GM19372 (cell line): ENCODE measurements around the gene FOXP4.
A peak's percentile ranks its signal among the peaks of the same experiment; 100 is the strongest.

ENCODE experiments used
- ATAC-seq: cut with Tn5 transposase; IDR thresholded peaks from one replicate; pipeline ENCODE4 v1.9.1; 2021; ENCODE audit warnings: mild to moderate bottlenecking, low read depth, moderate library complexity; ENCODE audit not compliant: unreplicated experiment

FOXP4 gene

GRCh38 chr6:41545703-41546474 is at the start of gene FOXP4:
TSS of gene FOXP4 (plus strand) at chr6:41546381. CDS start at chr6:41565761, 19,380 bp downstream.
- peak; percentile 56 for ATAC-seq

- ATAC-seq = no peak
Measured at GRCh38 chr6:41497573-41497972, 48.6 kb upstream of the FOXP4 start.

- no peak for ATAC-seq
Measured at GRCh38 chr6:41497994-41498393, 48.2 kb upstream of the FOXP4 start.

- ATAC-seq = no peak
Measured at GRCh38 chr6:41498968-41499599, 47.1 kb upstream of the FOXP4 start.

- no peak for ATAC-seq
Measured at GRCh38 chr6:41500561-41500960, 45.6 kb upstream of the FOXP4 start.

- ATAC-seq = no peak
Measured at GRCh38 chr6:41502566-41502916, 43.6 kb upstream of the FOXP4 start.

GRCh38 chr6:41502917-41503671 is 43.1 kb upstream of the FOXP4 start:
- no peak for ATAC-seq

GRCh38 chr6:41503827-41504465 is 42.2 kb upstream of the FOXP4 start:
- ATAC-seq = no peak

- no peak for ATAC-seq
Measured at GRCh38 chr6:41504466-41505121, 41.6 kb upstream of the FOXP4 start.

- no peak for ATAC-seq
Measured at GRCh38 chr6:41505122-41506049, 40.8 kb upstream of the FOXP4 start.

GRCh38 chr6:41508479-41508878 is 37.7 kb upstream of the FOXP4 start:
- ATAC-seq = no peak

GRCh38 chr6:41509580-41509979 is 36.6 kb upstream of the FOXP4 start:
- no peak for ATAC-seq

GRCh38 chr6:41511443-41512060 is 34.6 kb upstream of the FOXP4 start:
- ATAC-seq = no peak

GRCh38 chr6:41512146-41512701 is 34.0 kb upstream of the FOXP4 start:
- no peak for ATAC-seq

- no peak for ATAC-seq
Measured at GRCh38 chr6:41515995-41516394, 30.2 kb upstream of the FOXP4 start.

- no peak for ATAC-seq
Measured at GRCh38 chr6:41518118-41518517, 28.1 kb upstream of the FOXP4 start.

- no peak for ATAC-seq
Measured at GRCh38 chr6:41519305-41519744, 26.9 kb upstream of the FOXP4 start.
